ENCODE measurements around the gene NEURL1B.

NEURL1B gene

GRCh38 chr5:172681421-172681820 lies 40.4 kb downstream of the NEURL1B start:
- DNase-seq, result no peak

GRCh38 chr5:172683264-172683644 lies 42.2 kb downstream of the NEURL1B start:
- no peak for DNase-seq

- DNase-seq, result no peak
Measured at GRCh38 chr5:172683645-172684471, 42.8 kb downstream of the NEURL1B start.

DNA sequence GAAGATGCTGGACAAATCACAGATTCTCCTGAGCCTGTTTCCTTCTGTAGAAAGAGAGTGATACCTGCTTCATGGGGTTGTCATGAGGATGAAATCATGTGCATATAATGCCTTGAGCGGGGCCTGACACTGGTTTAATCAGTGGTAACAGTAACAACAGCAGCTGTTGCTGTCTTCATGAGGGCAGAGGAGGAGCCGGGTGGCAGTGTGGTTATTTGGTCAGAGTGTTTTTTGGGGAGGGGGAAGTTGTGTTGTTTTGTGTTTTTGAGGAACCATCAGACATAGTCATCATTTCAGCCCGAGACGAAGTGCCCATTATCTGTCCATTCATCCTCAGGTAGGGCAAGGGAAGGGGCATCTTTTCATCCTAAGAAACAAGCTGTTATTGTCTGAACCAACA lies 44.0 kb downstream of the NEURL1B start:
- no peak for DNase-seq

GRCh38 chr5:172686111-172686510 lies 45.0 kb downstream of the NEURL1B start:
- no peak for DNase-seq

DNA sequence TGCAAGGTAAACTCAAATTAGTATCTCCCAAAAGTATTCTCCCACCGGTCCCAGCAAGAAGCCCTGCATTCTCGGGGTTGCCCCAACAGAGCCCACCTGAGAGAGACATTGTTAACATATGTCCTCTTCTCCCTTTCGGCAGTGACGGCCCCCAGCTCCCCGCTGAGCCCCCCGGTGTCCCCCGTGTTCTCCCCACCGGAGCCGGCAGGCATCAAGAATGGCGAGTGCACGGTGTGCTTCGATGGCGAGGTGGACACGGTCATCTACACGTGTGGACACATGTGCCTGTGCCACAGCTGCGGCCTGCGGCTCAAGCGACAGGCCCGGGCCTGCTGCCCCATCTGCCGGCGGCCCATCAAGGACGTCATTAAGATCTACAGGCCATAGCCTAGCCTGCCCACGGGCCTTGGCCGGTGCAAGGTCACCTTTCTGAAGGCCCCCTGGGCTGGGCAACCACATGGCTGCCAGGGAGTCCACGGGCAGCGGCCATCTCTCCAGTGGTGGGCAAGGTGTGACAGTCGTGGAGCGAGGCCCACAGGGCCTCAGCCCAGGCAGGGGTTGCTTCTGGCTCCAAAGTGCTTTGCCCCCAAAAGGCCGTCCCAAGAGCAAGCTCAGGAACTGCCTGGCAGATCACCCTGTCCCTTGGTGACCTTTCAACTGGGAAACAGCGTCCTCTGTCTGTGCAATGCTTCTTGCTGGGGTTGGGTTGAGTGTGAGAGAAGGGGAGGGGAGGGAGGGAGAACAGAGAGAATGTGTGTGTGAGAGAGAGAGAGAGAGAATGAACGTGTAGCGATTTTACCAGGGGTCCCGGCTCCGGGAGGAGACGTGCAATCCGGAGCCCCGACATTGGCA lies 45.7 kb downstream of the NEURL1B start:
- DNase-seq, result no peak

- DNase-seq, result no peak
Measured at GRCh38 chr5:172687940-172688339, 46.9 kb downstream of the NEURL1B start.

DNA sequence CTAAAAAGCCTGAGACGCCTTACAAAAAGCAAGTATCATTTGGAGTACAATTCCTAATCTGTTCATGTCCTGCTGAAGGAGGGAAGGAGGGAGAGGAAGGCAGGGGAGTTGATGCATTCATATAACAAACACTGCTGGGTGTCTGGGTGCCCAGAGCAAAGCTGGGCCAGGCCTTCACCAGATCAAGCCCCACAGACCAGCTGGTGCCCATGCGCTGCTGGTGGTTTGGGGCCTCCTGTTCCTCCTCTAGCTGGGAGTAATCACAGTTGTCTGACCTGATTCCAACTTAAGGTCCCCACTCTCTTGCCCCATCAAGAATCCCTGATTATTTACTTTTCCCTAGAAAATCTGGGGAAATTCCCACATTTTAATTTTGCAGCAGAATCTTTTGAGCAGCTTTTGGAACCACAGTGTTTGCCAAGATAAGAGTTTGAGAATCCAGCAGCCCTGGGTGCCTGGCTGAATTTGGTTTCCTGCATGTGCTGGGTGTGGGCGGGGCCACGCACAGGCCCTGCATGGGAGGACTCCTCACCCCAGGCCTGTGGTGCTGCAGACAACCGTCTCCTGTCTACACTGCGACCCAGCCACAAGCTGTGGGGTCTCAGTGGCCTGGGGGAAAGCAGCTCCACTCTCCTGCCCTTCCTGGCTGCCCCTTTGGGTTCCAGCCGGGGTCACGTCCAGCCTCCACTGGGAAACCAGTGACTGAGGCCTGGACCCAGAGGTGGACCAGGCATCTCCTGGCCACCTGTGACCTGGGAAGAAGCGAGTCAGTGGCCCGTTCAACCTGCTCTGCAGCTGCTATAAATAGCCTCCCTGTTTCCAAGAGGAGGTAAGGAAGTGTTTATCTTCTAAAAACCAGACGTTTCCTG lies 47.5 kb downstream of the NEURL1B start:
- DNase-seq, result no peak

- no peak for DNase-seq
Measured at GRCh38 chr5:172689218-172689572, 48.1 kb downstream of the NEURL1B start.

DNA sequence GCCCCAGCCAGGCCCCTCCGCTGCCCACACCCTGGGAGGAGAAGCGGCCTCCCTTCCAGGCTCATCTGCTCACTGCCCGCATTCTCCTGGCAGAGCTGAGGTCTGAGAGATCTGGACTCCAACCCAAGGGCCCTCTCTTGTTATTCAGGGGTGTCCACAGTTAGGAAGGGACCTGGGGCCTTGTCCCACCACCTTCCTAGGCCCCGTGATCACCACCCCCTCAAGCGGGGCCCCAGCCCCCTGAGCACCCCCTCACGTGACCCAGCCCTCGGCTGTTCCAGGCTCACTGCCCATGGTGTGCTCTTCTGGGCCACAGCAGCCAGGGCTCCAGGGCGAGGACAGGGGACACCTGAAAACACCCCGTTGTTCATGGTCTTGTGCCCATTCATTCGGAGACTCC lies 48.7 kb downstream of the NEURL1B start:
- DNase-seq, result no peak

DNA sequence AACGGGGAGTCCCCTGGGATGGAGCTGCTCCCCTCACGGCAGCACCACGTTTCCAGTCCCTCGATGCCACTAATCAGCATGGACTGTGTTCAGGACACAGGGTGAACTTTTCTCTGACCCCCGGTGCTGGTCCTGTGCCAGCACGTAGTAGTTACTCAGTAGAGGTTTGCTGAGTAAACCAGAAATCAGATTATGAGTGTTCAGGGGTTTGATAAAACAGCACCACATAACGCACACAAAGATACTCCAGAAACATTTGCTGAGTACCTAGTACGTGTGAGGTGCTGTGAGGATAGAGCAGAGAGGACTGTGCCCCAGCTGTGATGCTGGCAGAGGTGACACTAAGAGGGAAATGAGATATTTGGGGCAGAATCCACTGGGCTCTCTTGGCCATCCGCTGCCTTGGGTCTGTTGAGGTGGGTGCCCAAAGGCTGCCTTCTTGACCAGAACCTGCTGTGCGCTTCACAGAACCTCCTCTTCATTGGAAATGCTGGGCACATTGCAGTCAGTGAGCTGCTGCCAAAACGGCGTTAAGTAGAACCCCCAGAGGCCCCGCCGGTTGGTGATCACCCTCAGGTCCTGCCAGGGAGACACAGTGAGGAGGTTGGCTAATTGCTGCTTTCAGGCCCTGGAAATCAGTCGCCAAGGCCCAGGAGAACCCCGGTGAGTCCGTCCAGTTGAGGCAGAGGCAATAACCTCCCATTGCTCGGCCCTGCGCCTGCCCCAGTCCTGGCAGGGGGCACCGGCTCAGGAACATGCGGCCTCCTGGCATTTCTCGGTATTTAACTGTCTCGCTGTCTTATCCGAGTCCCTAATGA lies 49.4 kb downstream of the NEURL1B start:
- DNase-seq, result no peak

DNA sequence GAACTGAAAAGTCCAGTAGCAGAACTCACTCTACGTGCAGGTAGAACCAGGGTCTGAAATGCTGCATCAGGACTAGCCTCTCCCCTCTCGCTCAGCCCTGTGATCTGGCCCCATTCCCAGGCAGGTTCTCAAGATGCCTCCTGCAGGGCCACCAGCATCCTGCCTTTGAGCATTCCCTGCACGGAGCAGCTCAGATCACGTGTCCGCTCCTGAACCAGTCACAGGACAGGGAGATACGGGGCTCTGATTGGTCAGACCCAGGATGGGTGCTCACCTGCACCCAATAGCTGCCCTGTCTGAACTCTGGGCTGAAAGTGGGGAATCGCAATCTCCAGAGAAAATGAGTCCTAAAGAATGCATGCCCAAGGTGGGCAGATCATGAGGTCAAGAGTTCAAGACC lies 50.8 kb downstream of the NEURL1B start:
- DNase-seq, result no peak

DNA sequence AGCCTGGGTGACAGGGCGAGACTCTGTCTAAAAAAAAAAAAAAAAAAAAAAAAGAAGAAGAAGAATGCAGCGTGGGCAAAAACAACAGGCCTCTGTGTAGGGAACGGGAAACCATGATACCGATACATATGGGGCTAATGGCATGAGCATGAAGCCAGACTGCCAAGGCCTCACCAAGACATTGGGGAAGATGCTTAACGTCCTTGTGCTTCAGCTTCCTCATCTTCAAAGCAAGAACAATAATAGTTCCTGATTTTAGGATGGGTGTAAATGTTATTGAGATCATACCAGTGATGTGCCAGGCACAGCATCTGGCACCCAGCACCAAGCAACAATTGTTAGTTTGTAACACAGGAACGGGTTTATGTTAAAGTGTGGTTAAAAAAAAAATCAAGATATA lies 51.4 kb downstream of the NEURL1B start:
- DNase-seq, result no peak

- no peak for DNase-seq
Measured at GRCh38 chr5:172692981-172693380, 51.9 kb downstream of the NEURL1B start.

- DNase-seq, result no peak
Measured at GRCh38 chr5:172694061-172694460, 53.0 kb downstream of the NEURL1B start.

DNA sequence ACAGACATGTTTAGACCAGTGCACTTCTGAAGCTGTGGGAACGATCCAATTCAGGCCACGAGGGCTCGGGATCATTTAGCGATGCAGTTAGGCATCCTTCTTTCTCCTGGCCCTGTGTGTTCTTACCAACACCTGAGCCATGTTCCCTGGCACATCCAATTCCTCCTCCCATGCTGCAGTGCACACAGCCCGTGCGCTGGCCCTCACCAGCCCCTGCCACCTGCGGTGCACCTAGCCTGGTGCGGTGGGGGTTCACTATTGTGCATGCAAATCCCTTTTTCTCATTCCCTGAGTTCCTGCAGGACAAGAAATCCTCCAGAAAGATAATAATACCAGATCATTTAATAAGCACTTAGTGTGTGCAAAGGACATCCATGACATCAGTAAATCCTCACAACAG lies 53.5 kb downstream of the NEURL1B start:
- no peak for DNase-seq

- no peak for DNase-seq
Measured at GRCh38 chr5:172695232-172696054, 54.4 kb downstream of the NEURL1B start.

- DNase-seq, result no peak
Measured at GRCh38 chr5:172696171-172696849, 55.2 kb downstream of the NEURL1B start.

DNA sequence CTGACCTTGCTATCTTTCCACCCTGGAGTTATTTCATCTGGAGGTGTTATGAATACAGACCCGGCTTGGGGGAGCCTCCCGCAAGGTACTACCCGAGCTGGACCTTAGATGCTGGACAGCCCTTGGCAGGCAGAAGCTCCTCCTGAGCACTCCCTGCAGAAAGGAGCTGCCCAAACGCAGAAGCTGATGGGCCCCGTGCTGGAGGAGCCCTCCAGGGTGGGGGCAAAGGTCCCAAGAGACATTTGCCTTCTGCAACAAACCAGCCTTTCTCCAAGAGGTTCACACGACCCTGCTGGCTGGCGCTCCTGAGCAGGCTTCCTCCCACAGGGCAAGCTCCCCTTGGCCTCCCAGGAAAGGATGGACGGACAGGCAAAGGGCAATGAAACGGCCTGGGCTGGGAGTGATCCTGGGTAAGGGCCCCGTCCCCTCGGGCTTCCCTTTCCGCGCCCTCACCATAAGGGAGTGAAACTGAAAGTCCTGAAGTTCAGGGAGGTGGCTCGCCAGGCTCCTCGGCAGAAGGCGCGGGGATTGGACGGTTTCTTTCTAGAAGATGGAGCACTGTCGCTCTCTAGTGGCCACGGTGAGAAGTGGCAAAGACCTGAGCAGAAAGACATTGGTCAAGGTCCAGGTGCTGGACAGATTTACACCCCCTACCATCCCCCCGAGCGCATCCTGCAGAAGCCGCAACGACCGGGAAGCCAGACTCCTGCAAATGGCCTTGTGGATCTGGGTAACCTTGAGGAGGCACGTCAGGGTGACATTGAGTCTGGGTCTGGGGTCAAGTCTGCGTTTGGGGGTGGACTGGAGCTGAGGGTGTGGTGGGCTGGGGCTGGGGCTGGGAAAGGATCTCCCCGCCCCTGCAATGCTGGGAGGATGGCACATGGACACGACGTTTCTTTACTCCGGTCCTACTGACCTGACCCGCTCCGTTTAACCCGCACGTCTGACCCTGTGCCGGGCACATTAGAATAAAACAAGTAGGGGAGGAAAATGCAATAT lies 56.4 kb downstream of the NEURL1B start:
- DNase-seq, result peak; percentile 74

DNA sequence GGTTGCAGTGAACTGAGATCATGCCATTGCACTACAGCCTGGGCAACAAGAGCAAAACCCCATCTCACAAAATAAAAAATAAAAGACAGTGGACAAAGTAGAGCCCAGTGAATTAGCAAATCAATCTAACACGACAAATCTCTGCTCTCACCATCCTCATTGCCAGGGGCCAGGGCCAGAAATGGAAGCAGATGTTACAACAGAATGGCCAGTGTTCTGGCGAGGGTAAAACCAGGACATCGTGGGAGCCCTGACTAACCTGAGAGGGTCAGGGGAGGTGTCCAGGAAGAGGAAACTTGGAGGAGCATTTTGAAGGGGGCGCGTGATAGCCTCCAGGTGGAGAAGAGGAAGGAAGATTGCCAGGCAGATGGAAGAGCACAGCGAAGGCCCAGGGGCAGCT lies 58.4 kb downstream of the NEURL1B start:
- DNase-seq, result no peak

Measured in NCI-H1092 treated with DMSO at 0.1 percent for 48 hours (cell line).